Body of pancreas (tissue), 4 donors: ENCODE measurements around the gene EPHB1.

ENCODE experiments used
- POLR2A ChIP-seq, 3 donors: fragments of 450-650 bp; IDR thresholded peaks; one replicate each; pipeline ENCODE4 v1.6.1; 2016; ENCODE audit warnings: antibody characterized with exemption in 3 of 3, mild to moderate bottlenecking in 2 of 3
- TF ChIP-seq, protein P1 (sequence below), 7 experiments: fragments of 450-650 bp in 4 of 7; fragments of 200-600 bp in 3 of 7; sonication (generic) in 3 of 7; IDR thresholded peaks; one replicate each; pipeline ENCODE4 v1.5.1; 2016 to 2019; ENCODE audit warnings: antibody characterized with exemption in 7 of 7

DNA sequence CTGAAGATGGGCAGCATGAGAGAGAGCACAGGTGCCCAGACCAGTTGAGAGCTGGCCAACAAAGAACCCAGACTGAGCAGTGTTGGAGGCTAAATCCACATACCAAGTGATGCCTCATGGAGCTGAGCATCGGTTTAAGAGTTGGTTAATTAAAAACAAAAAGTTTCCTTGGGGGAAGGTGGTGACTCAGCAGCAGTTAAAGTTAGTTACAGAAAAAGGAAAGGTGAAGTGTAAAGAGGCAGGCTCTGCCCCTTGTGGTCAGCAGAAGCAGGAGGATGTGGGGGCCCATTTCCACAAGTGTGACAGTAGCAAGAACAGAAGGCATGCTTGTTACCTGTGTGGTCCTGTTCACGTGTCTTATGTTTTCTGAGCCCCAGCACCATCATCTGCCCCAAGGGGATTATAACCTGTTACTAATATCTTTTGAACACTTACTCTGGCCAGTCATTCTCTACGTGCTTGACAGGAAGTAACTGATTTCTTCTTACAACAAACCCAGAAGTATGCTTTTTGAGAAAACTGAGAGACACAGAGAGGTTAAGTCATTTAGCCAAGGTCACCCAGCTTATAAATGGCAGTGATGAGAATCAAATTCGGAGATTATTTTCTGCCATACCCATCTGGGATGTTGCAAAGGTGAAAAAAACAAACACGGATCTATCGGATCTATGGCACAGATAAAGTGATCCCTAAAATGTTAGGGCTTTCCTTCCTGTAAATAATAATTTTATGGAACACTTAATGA, 91.0 kb downstream of the EPHB1 start:
- TF ChIP-seq, protein P1, sequence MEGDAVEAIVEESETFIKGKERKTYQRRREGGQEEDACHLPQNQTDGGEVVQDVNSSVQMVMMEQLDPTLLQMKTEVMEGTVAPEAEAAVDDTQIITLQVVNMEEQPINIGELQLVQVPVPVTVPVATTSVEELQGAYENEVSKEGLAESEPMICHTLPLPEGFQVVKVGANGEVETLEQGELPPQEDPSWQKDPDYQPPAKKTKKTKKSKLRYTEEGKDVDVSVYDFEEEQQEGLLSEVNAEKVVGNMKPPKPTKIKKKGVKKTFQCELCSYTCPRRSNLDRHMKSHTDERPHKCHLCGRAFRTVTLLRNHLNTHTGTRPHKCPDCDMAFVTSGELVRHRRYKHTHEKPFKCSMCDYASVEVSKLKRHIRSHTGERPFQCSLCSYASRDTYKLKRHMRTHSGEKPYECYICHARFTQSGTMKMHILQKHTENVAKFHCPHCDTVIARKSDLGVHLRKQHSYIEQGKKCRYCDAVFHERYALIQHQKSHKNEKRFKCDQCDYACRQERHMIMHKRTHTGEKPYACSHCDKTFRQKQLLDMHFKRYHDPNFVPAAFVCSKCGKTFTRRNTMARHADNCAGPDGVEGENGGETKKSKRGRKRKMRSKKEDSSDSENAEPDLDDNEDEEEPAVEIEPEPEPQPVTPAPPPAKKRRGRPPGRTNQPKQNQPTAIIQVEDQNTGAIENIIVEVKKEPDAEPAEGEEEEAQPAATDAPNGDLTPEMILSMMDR (IDR thresholded peaks at IDR 0.05): no peak
- no peak for TF ChIP-seq POLR2A (IDR thresholded peaks at IDR 0.05)
